KMS-11 (cell line): ENCODE data around the gene TSEN2.

Source experiments
- H2AFZ ChIP-seq: fragments of 200-600 bp; sonication (generic); 2 replicates; pipeline ENCODE4 v1.6.1; 2016; ENCODE audit warnings: antibody characterized with exemption, mixed run types, low read depth
- H3K27ac ChIP-seq: fragments of 200-600 bp; sonication (generic); 2 replicates; pipeline ENCODE4 v1.6.1; 2016; ENCODE audit warnings: mild to moderate bottlenecking, mixed run types
- H3K27me3 ChIP-seq: fragments of 200-600 bp; sonication (generic); 2 replicates; pipeline ENCODE4 v1.6.1; 2017; ENCODE audit warnings: mild to moderate bottlenecking, low read depth, mixed run types, moderate library complexity; ENCODE audit not compliant: insufficient read depth
- H3K36me3 ChIP-seq: fragments of 200-600 bp; sonication (generic); 2 replicates; pipeline ENCODE4 v1.6.1; 2017; ENCODE audit warnings: mild to moderate bottlenecking, mixed run types; ENCODE audit not compliant: insufficient read depth
- H3K4me1 ChIP-seq: fragments of 200-600 bp; sonication (generic); 2 replicates; pipeline ENCODE4 v1.6.1; 2016; ENCODE audit warnings: mild to moderate bottlenecking, low read depth, mixed run types; ENCODE audit not compliant: poor library complexity, severe bottlenecking
- H3K4me2 ChIP-seq: fragments of 200-600 bp; sonication (generic); 2 replicates; pipeline ENCODE4 v1.7.0; 2016; ENCODE audit warnings: mild to moderate bottlenecking, mixed run types
- H3K4me3 ChIP-seq: fragments of 200-600 bp; sonication (generic); IDR thresholded peaks from 2 replicates; pipeline ENCODE4 v1.6.1; 2017; ENCODE audit warnings: low read depth, low read length, mixed read lengths; ENCODE audit not compliant: insufficient read depth
- H3K79me2 ChIP-seq: fragments of 200-600 bp; sonication (generic); 2 replicates; pipeline ENCODE4 v1.6.1; 2016; ENCODE audit warnings: low read depth, mixed run types; ENCODE audit not compliant: insufficient read depth
- H3K9ac ChIP-seq: fragments of 200-600 bp; sonication (generic); 2 replicates; pipeline ENCODE4 v1.6.1; 2016; ENCODE audit warnings: mild to moderate bottlenecking, mixed run types
- H4K20me1 ChIP-seq: fragments of 200-600 bp; sonication (generic); 2 replicates; pipeline ENCODE4 v1.6.1; 2016; ENCODE audit warnings: mild to moderate bottlenecking, mixed run types; ENCODE audit not compliant: insufficient read depth
- CTCF ChIP-seq: fragments of 200-600 bp; sonication (generic); conservative IDR thresholded peaks from 2 replicates; pipeline ENCODE4 v1.6.1; 2017; ENCODE audit warnings: low read depth, mild to moderate bottlenecking, antibody characterized with exemption, low read length, moderate library complexity, mixed read lengths

Gene TSEN2

DNA sequence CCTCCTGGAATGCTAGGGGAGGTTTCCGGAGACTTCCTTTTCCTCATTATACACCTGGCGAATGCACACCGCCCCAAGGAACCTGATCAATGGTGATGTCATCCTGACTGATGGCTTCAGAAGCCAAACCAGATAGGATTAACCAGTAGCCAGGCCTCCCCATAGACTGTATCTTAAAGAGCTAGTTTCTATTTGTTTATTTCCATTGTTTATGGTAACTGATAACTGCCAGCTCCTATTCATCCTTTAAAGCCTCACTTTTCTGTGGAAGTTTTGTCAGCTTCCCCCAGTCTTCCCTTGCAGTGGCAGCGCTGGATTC lies 61.2 kb downstream of the TSEN2 start, which contains the start of gene MKRN2OS:
MKRN2OS (minus strand) TSS at position 27 of the 319 bp plus-strand sequence. CDS start 35 bp downstream, outside the sequence.
- no peak for TF ChIP-seq CTCF
- Histone ChIP-seq H4K20me1 (no peaks in the 10 kb centered on the region), H3K27me3 (no peaks in the 10 kb centered on the region), H3K9ac (no peak within 1 kb of the TSS), H3K4me1 (no peaks in the 10 kb centered on the region), H3K4me3 (no peak within 1 kb of the TSS), H3K27ac (no peak within 1 kb of the TSS), H3K36me3 (no peaks in the 10 kb centered on the region), H2AFZ (no peak within 1 kb of the TSS), H3K4me2 (no peak within 1 kb of the TSS), H3K79me2 (no peaks in the 10 kb centered on the region)

- H3K9ac ChIP-seq: no peak overlapping the region
- H2AFZ ChIP-seq: no peak overlapping the region
- H3K27me3 ChIP-seq: no peaks in the 10 kb centered on the region
- H4K20me1 ChIP-seq: no peaks in the 10 kb centered on the region
- no peak overlapping the region for H3K27ac ChIP-seq
- H3K4me1 ChIP-seq: no peaks in the 10 kb centered on the region
- no peak overlapping the region for H3K4me2 ChIP-seq
- no peaks in the 10 kb centered on the region for H3K79me2 ChIP-seq
- TF ChIP-seq CTCF: no peak
- H3K36me3 ChIP-seq: no peaks in the 10 kb centered on the region
- no peak overlapping the region for H3K4me3 ChIP-seq
These were observed 65.9 kb downstream of the TSEN2 start for GRCh38 chr3:12549971-12550760.

- H3K36me3 ChIP-seq: no peaks in the 10 kb centered on the region
- peaks cover 13% of the 10 kb centered on the region for H3K4me1 ChIP-seq
- peaks cover 18% of the 10 kb centered on the region for H3K79me2 ChIP-seq
- no peaks in the 10 kb centered on the region; the same call in 1 of the 2 replicates for H4K20me1 ChIP-seq
- no peak overlapping the region for H2AFZ ChIP-seq
- H3K4me3 ChIP-seq: no peak overlapping the region
- no peak overlapping the region for H3K27ac ChIP-seq
- H3K4me2 ChIP-seq: no peak overlapping the region
- no peak for TF ChIP-seq CTCF
- H3K27me3 ChIP-seq: no peaks in the 10 kb centered on the region
- no peak overlapping the region for H3K9ac ChIP-seq
These were observed 69.7 kb downstream of the TSEN2 start for GRCh38 chr3:12553921-12554391.

GRCh38 chr3:12556314-12556689 lies 72.0 kb downstream of the TSEN2 start:
- Histone ChIP-seq H3K36me3 (no peaks in the 10 kb centered on the region), H3K27ac (peak overlapping the region; percentile 33; the same call in 1 of the 2 replicates), H3K79me2 (peaks cover 42% of the 10 kb centered on the region), H3K9ac (peak overlapping the region; percentile 69; the same call in 1 of the 2 replicates), H3K4me3 (no peak overlapping the region), H3K4me1 (peaks cover 32% of the 10 kb centered on the region), H4K20me1 (peaks cover 9% of the 10 kb centered on the region; the same call in 1 of the 2 replicates), H3K4me2 (peak overlapping the region; percentile 61), H3K27me3 (no peaks in the 10 kb centered on the region), H2AFZ (peak overlapping the region; percentile 97)
- no peak for TF ChIP-seq CTCF
